HG03575 (cell line): ENCODE data around the gene PMFBP1.

ENCODE experiments used
- ATAC-seq: cut with Tn5 transposase; IDR thresholded peaks from one replicate; pipeline ENCODE4 v1.9.1; 2021; ENCODE audit not compliant: unreplicated experiment, insufficient number of reproducible peaks, low FRiP score; ENCODE audit errors: extremely low read depth

Gene PMFBP1

GRCh38 chr16:72189865-72190371 is 18.0 kb upstream of the PMFBP1 start:
- no peak for ATAC-seq

- no peak for ATAC-seq
Measured at GRCh38 chr16:72188541-72188940, 16.6 kb upstream of the PMFBP1 start.

DNA sequence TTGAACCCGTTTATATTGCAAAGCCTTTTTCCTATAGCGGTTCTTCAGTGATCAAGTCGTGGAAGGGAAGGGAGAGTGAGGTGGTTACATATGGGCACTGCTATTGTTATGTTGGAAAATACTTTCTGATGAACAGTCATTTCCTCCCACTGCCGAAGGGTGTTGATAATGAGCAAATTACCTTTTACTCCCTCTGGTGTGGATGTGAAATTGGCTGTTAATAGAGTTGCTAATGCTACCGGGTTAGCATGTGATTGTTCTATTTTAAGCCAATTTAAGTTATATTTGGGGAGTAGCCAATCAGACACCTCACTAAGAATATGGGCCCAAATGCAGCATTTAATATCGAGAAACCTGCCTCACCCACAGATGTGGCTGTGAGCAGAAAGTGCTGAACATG is 15.6 kb upstream of the PMFBP1 start:
- no peak for ATAC-seq

DNA sequence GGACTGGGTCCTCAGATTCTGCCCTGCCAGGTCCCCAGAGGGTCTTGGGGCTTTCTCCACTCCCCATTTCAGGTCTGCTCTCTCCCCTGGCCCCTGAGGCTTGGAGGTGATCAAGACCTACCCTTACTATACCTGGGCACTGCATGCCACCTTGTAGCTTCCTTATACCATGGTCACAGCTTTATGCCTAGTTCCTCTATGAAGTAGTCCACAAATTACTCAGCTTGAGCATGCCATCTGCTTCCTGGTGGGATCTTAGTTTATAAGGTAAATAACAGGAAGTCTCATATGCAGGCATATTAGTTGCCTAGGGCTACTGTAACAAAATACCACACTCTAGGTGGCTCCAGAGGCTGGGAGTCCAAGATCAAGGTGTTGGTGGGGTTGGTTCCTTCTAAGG is 11.0 kb upstream of the PMFBP1 start:
- ATAC-seq, result no peak

- no peak for ATAC-seq
Measured at GRCh38 chr16:72179204-72179970, 7.4 kb upstream of the PMFBP1 start.

DNA sequence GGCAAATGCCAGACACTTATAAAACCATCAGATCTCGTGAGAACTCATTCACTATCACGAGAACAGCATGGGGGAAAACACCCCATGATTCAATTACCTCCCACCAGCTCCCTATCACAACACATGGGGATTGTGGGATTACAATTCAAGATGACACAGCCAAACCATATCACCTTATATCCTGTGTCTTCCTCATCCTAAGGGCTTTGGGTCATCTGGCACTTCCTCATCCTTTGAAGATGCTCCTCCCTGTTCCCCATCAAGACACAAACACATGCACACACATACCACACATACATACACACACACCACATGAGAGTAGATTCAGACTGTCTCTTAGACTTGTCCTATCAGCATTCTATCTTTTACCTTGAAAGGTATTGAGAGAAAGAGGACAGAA is 2.8 kb upstream of the PMFBP1 start:
- ATAC-seq, result no peak

- ATAC-seq, result no peak
Measured at GRCh38 chr16:72173997-72174396, 2.0 kb upstream of the PMFBP1 start.

- ATAC-seq, result no peak
Measured at GRCh38 chr16:72171236-72171635, 719 bp downstream of the PMFBP1 start.

- ATAC-seq, result no peak
Measured at GRCh38 chr16:72169708-72170107, 2.2 kb downstream of the PMFBP1 start.

GRCh38 chr16:72168365-72168764 is 3.6 kb downstream of the PMFBP1 start:
- no peak for ATAC-seq

GRCh38 chr16:72166954-72167561 is 4.9 kb downstream of the PMFBP1 start:
- ATAC-seq, result no peak

- no peak for ATAC-seq
Measured at GRCh38 chr16:72166151-72166550, 5.8 kb downstream of the PMFBP1 start.

GRCh38 chr16:72164691-72165090 is 7.3 kb downstream of the PMFBP1 start:
- no peak for ATAC-seq

DNA sequence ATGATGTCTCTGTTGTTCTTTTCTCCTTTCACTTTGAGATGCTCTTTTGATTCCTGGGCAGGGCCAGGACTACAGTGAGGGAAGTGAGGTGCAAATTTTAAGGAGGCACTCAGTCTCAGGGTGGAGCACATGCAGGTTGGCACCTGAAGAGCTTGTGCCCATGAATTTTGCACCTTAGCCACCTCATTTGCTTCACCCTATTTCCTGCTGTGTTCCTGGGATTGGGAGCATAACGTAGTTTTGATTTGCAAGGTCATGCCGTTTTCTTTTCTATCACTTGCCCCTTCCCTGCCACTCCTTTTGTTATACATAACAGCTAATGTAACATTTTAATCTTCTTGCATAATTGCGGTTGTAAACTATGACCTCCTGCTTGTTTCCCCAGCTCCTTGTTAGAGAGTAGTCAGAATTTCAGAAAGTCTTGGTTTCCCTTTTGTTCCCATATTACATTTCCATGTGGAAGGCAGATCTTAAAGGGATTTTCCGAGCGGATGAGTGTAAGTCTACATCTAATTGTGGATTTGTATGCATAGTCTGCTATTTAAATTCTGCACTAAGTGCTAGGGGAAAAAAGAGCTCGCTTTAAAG is 9.8 kb downstream of the PMFBP1 start:
- no peak for ATAC-seq

GRCh38 chr16:72159801-72160200 is 12.2 kb downstream of the PMFBP1 start:
- ATAC-seq, result no peak

DNA sequence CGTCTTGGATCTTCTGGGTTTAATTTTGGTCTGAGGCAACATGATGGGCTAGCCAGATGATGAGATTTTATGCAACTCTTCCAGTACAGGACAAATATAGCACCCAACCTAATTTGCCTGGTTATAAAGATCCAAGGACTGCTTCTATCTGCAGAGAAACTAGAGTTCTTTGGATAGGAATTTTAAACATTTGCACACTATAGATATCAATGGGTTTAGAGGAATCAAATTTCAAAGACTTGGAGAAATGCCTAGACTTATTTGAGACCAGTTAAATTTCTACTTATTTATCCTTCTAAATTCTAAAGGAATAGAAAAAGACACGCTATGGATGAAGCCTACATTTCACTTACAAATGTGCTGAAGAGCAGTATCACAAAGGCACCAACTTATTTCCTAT is 12.6 kb downstream of the PMFBP1 start:
- no peak for ATAC-seq

DNA sequence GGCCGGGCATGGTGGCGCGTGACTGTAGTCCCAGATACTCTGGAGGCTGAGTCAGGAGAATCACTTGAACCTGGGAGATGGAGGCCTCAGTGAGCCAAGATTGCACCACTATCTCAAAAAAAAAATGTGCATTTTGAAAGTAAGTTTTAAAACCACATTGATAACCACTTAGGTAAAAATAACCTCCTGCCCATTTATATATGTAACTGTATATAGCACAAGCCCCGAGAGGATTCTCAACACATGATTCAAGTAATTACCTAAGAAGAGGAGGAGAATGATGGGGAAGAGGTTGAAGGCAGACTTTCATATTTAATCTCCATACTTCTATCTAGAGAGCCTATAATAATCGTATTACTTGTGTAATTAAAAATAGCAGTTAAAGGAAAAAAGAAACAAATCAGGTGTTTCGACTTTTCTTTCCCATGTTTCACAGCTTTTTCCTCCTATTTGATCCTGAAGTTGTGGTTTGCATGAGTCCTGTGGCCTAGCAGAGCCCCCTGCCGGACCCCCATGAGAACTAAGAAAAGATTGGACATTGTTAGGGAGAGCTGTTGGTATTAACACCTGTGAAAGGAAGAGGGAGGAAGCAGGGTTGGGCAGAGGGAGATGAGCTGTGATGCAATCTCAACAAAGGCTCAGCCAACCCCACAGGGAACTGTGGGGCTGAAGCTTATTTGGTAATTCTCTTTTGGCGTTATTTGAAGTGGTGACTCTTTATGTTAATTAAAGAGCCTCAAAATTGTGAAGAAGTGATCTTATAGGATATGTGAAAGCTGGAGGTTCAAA is 22.1 kb downstream of the PMFBP1 start:
- no peak for ATAC-seq

DNA sequence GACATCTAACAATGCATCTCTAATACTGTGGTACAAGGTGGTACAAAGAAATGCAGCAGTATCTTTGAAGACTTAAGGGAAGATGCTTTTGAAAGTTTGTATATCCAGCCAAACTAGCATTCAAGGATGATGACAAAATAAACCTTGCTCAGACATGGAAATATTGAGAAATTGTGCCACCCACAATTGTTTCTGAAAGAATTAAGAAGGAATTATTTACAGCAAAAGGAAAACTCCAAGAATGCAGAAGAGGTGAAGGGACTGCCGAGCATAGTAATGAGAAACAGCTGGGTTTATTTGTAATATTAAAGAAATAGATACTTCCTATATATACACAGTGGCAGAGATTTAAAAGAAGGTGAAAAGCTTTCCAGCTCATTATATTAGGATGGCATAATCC is 29.5 kb downstream of the PMFBP1 start:
- no peak for ATAC-seq

- no peak for ATAC-seq
Measured at GRCh38 chr16:72139908-72140307, 32.0 kb downstream of the PMFBP1 start.
